22Rv1 (cell line): ENCODE results near the gene VWA8.

ENCODE experiments used
- ZFX ChIP-seq: fragments of 450-650 bp; IDR thresholded peaks from 2 replicates; pipeline ENCODE4 v1.6.1; 2017; ENCODE audit warnings: antibody characterized with exemption, borderline replicate concordance
- TF ChIP-seq, protein P1 (sequence below): fragments of 450-650 bp; IDR thresholded peaks from 2 replicates; pipeline ENCODE4 v1.5.1; 2017; ENCODE audit warnings: mild to moderate bottlenecking

DNA sequence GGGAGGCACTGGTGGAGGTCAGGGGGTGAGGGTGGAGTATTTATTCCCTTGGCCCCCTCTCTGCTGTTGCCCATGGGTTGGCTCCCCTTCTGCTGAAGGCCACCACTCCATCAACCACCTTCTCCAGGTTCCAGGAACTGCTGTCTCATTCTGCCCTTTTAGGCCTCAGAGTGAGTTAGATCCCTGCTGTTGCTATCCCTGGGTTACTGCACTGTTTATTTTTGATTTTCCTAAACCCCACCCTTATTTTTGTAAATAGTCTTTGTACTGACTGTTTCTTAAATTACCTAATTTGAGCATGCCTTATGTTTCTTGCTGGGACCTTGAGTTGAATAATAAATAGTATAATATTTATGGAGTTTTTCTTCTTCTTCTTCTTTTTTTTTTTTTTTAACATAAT, 370.8 kb downstream of the VWA8 start:
- TF ChIP-seq, protein P1, sequence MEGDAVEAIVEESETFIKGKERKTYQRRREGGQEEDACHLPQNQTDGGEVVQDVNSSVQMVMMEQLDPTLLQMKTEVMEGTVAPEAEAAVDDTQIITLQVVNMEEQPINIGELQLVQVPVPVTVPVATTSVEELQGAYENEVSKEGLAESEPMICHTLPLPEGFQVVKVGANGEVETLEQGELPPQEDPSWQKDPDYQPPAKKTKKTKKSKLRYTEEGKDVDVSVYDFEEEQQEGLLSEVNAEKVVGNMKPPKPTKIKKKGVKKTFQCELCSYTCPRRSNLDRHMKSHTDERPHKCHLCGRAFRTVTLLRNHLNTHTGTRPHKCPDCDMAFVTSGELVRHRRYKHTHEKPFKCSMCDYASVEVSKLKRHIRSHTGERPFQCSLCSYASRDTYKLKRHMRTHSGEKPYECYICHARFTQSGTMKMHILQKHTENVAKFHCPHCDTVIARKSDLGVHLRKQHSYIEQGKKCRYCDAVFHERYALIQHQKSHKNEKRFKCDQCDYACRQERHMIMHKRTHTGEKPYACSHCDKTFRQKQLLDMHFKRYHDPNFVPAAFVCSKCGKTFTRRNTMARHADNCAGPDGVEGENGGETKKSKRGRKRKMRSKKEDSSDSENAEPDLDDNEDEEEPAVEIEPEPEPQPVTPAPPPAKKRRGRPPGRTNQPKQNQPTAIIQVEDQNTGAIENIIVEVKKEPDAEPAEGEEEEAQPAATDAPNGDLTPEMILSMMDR, result no peak
- TF ChIP-seq ZFX, result no peak
